GM23338 (cell line): Measurements from ENCODE around the gene UBE2G1. TPM values are rescaled to one million over a fixed set of nuclear protein-coding genes. Genes with fewer than 3 reads are reported as not detected.
A peak's percentile ranks its signal among the peaks of the same experiment; 100 is the strongest.

Source experiments
- ATAC-seq: fragments of 200-7000 bp; cut with Tn5 transposase; 3 replicates; pipeline ENCODE4 v1.9.1; 2020
- DNase-seq: peaks from one replicate; pipeline ENCODE4 v3.0.0-alpha.2; 2015; ENCODE audit warnings: low spot score
- H2AFZ ChIP-seq: fragments of 200-600 bp; sonication (generic); 2 replicates; pipeline ENCODE4 v1.8.0; 2016; ENCODE audit warnings: antibody characterized with exemption, mild to moderate bottlenecking, moderate library complexity
- H3F3A ChIP-seq: fragments of 200-600 bp; sonication (generic); replicated peaks from 2 replicates; pipeline ENCODE4 v1.8.0; 2017; ENCODE audit warnings: antibody characterized with exemption, mixed run types, low read depth
- H3K27ac ChIP-seq: fragments of 200-600 bp; sonication (generic); 2 replicates; pipeline ENCODE4 v1.6.1; 2016; ENCODE audit warnings: low read depth
- H3K27me3 ChIP-seq: fragments of 200-600 bp; sonication (generic); 2 replicates; pipeline ENCODE4 v1.8.0; 2016; ENCODE audit warnings: mild to moderate bottlenecking, mixed run types, moderate library complexity; ENCODE audit not compliant: insufficient read depth
- H3K36me3 ChIP-seq: fragments of 200-600 bp; sonication (generic); 2 replicates; pipeline ENCODE4 v1.8.0; 2016; ENCODE audit warnings: mild to moderate bottlenecking; ENCODE audit not compliant: insufficient read depth
- H3K4me1 ChIP-seq: fragments of 200-600 bp; sonication (generic); 2 replicates; pipeline ENCODE4 v1.8.0; 2016; ENCODE audit warnings: mild to moderate bottlenecking, moderate library complexity; ENCODE audit not compliant: insufficient read depth
- H3K4me2 ChIP-seq: fragments of 200-600 bp; sonication (generic); 2 replicates; pipeline ENCODE4 v1.7.1; 2017; ENCODE audit warnings: mixed run types
- H3K4me3 ChIP-seq: fragments of 200-600 bp; sonication (generic); 2 replicates; pipeline ENCODE4 v1.6.1; 2016; ENCODE audit warnings: mixed run types
- H3K79me2 ChIP-seq: fragments of 200-600 bp; sonication (generic); replicated peaks from 2 replicates; pipeline ENCODE4 v1.8.0; 2017; ENCODE audit warnings: mild to moderate bottlenecking; ENCODE audit not compliant: insufficient read depth
- H3K9me2 ChIP-seq: fragments of 200-600 bp; sonication (generic); 2 replicates; pipeline ENCODE4 v1.8.0; 2017; ENCODE audit not compliant: insufficient read depth
- H4K20me1 ChIP-seq: fragments of 200-600 bp; sonication (generic); replicated peaks from 2 replicates; pipeline ENCODE4 v1.8.0; 2017; ENCODE audit warnings: mild to moderate bottlenecking; ENCODE audit not compliant: insufficient read depth
- H3K27ac Mint-ChIP-seq: 2 replicates; pipeline ENCODE4 v1.8.0; 2020; ENCODE audit warnings: inconsistent platforms, mild to moderate bottlenecking, moderate library complexity, mixed read lengths
- H3K27me3 Mint-ChIP-seq: 3 replicates; pipeline ENCODE4 v1.8.0; 2022; ENCODE audit warnings: low read depth, mild to moderate bottlenecking, moderate library complexity, mixed read lengths, inconsistent platforms; ENCODE audit not compliant: insufficient read depth, poor library complexity
- H3K36me3 Mint-ChIP-seq: 3 replicates; pipeline ENCODE4 v1.8.0; 2021; ENCODE audit warnings: low read depth, mild to moderate bottlenecking, inconsistent platforms, moderate library complexity, mixed read lengths
- H3K4me1 Mint-ChIP-seq: 3 replicates; pipeline ENCODE4 v1.8.0; 2020; ENCODE audit warnings: mild to moderate bottlenecking, inconsistent platforms, mixed read lengths
- H3K4me3 Mint-ChIP-seq: 3 replicates; pipeline ENCODE4 v1.8.0; 2021; ENCODE audit warnings: moderate library complexity, mild to moderate bottlenecking, inconsistent platforms, mixed read lengths
- H3K9me3 Mint-ChIP-seq: 3 replicates; pipeline ENCODE4 v1.8.0; 2020; ENCODE audit warnings: moderate library complexity, mild to moderate bottlenecking, inconsistent platforms, mixed read lengths
- CREB1 ChIP-seq: fragments of 250-450 bp; sonication (Bioruptor Pico); IDR thresholded peaks from 2 replicates; pipeline ENCODE4 v1.5.0; 2020; ENCODE audit warnings: low read depth, mild to moderate bottlenecking, moderate library complexity
- CTCF ChIP-seq, 2 experiments: fragments of 200-600 bp in 1 of 2; sonication (generic) in 1 of 2; conservative IDR thresholded peaks; 2 replicates each; pipeline versions ENCODE4 v1.5.1 to v1.6.1; 2016 to 2017; ENCODE audit warnings: antibody characterized with exemption in 2 of 2, low read depth in 2 of 2, mild to moderate bottlenecking in 2 of 2, moderate library complexity in 1 of 2
- ETS1 ChIP-seq: IDR thresholded peaks from 2 replicates; pipeline ENCODE4 v1.6.1; 2016; ENCODE audit warnings: antibody characterized with exemption
- EZH2 ChIP-seq: fragments of 200-600 bp; sonication (generic); IDR thresholded peaks from one replicate; pipeline ENCODE4 v1.8.0; 2017; ENCODE audit warnings: antibody characterized with exemption, mild to moderate bottlenecking, low read depth; ENCODE audit not compliant: unreplicated experiment
- EZH2phosphoT487 ChIP-seq: fragments of 200-600 bp; sonication (generic); IDR thresholded peaks from one replicate; pipeline ENCODE4 v1.8.1; 2018; ENCODE audit warnings: antibody characterized with exemption; ENCODE audit not compliant: unreplicated experiment
- JUNB ChIP-seq: IDR thresholded peaks from one replicate; pipeline ENCODE4 v1.6.1; 2016; ENCODE audit warnings: antibody characterized with exemption; ENCODE audit not compliant: unreplicated experiment
- NANOG ChIP-seq: IDR thresholded peaks from 2 replicates; pipeline ENCODE4 v1.6.1; 2016; ENCODE audit warnings: antibody characterized with exemption, borderline replicate concordance
- POLR2AphosphoS5 ChIP-seq: IDR thresholded peaks from 2 replicates; pipeline ENCODE4 v1.6.1; 2016; ENCODE audit warnings: antibody characterized with exemption, low read depth
- REST ChIP-seq: IDR thresholded peaks from one replicate; pipeline ENCODE4 v1.6.1; 2018; ENCODE audit warnings: antibody characterized with exemption; ENCODE audit not compliant: unreplicated experiment
- STAT1 ChIP-seq: IDR thresholded peaks from one replicate; pipeline ENCODE4 v1.6.1; 2016; ENCODE audit warnings: antibody characterized with exemption; ENCODE audit not compliant: unreplicated experiment
- ZNF114 ChIP-seq: fragments of 250-450 bp; sonication (Bioruptor Pico); IDR thresholded peaks from 2 replicates; pipeline ENCODE4 v1.5.0; 2020; ENCODE audit warnings: mild to moderate bottlenecking, moderate library complexity
- ZNF331 ChIP-seq: fragments of 250-450 bp; sonication (Bioruptor Pico); IDR thresholded peaks from 2 replicates; pipeline ENCODE4 v1.5.0; 2020; ENCODE audit warnings: low read depth, mild to moderate bottlenecking, moderate library complexity
- ZNF462 ChIP-seq: fragments of 250-450 bp; sonication (Bioruptor Pico); IDR thresholded peaks from 2 replicates; pipeline ENCODE4 v1.5.0; 2020; ENCODE audit warnings: mild to moderate bottlenecking, moderate library complexity
- polyA plus RNA-seq: library from polyadenylated mRNA; unstranded; fragments of >200 nt; fragmentation: Nextera tagmentation; extraction: Ambion mirVana; gene quantifications from 2 replicates; pipeline ENCODE4 v1.2.1, GENCODE V29; 2016
- total RNA-seq: library from RNA; depleted of rRNA; stranded (reverse); fragments of >200 nt; shearing (Covaris generic); gene quantifications from 2 replicates; pipeline ENCODE4 v1.2.3, GENCODE V29; 2014

UBE2G1 gene
- total and polyA plus RNA-seq, 2 experiments from 2014 or later, result 71.9 to 145 TPM

GRCh38 chr17:4342535-4342934, 23.9 kb downstream of the UBE2G1 start:
- Histone ChIP-seq H3K4me1 (peaks cover 39% of the 10 kb centered on the region), H4K20me1 (peaks cover 98% of the 10 kb centered on the region), H3K9me2 (no peaks in the 10 kb centered on the region), H3K4me3 (no peak overlapping the region), H3K27ac (peak overlapping the region; percentile 65), H3K79me2 (peaks cover 100% of the 10 kb centered on the region), H3K27me3 (no peaks in the 10 kb centered on the region), H3K4me2 (no peak overlapping the region; the same call in 1 of the 2 replicates), H3F3A (0 out of 2 replicates have a peak, but pooled peaks cover 9% of the 10 kb centered on the region), H3K36me3 (no peaks in the 10 kb centered on the region), H2AFZ (no peak overlapping the region)
- TF ChIP-seq JUNB, result no peak
- no peak for TF ChIP-seq REST
- no peak for TF ChIP-seq ZNF114
- no peak for TF ChIP-seq STAT1
- TF ChIP-seq NANOG, result no peak
- no peak for TF ChIP-seq ZNF462 (CRISPR knock-in tag)
- no peak for TF ChIP-seq ZNF331 (CRISPR knock-in tag)
- no peak for TF ChIP-seq CREB1 (CRISPR knock-in tag)
- TF ChIP-seq EZH2, result no peak
- no peak for TF ChIP-seq ETS1
- TF ChIP-seq EZH2phosphoT487, result no peak
- TF ChIP-seq POLR2AphosphoS5, result no peak
- TF ChIP-seq CTCF (conservative IDR thresholded peaks at IDR 0.05; ENCODE audit: low read depth in 2 of 2), result no peak
- Mint-ChIP-seq H3K27ac (no peak overlapping the region), H3K4me1 (peaks cover 19% of the 10 kb centered on the region), H3K36me3 (no peaks in the 10 kb centered on the region; the same call in 2 of the 3 replicates), H3K9me3 (no peaks in the 10 kb centered on the region), H3K27me3 (peaks cover 5% of the 10 kb centered on the region), H3K4me3 (no peak overlapping the region)
- DNase-seq (no peak), ATAC-seq (peak; percentile 22)
